GM21360 (cell line): ENCODE measurements around the gene PAX5.

ENCODE experiments used
- ATAC-seq: cut with Tn5 transposase; IDR thresholded peaks from one replicate; pipeline ENCODE4 v1.9.1; 2021; ENCODE audit warnings: mild to moderate bottlenecking, moderate library complexity; ENCODE audit not compliant: unreplicated experiment

PAX5 gene

GRCh38 chr9:36988848-36989247 is 45.2 kb downstream of the PAX5 start:
- no peak for ATAC-seq

GRCh38 chr9:36987891-36988290 is 46.2 kb downstream of the PAX5 start:
- ATAC-seq = no peak

- no peak for ATAC-seq
These were observed 46.7 kb downstream of the PAX5 start for GRCh38 chr9:36987409-36987808.

DNA sequence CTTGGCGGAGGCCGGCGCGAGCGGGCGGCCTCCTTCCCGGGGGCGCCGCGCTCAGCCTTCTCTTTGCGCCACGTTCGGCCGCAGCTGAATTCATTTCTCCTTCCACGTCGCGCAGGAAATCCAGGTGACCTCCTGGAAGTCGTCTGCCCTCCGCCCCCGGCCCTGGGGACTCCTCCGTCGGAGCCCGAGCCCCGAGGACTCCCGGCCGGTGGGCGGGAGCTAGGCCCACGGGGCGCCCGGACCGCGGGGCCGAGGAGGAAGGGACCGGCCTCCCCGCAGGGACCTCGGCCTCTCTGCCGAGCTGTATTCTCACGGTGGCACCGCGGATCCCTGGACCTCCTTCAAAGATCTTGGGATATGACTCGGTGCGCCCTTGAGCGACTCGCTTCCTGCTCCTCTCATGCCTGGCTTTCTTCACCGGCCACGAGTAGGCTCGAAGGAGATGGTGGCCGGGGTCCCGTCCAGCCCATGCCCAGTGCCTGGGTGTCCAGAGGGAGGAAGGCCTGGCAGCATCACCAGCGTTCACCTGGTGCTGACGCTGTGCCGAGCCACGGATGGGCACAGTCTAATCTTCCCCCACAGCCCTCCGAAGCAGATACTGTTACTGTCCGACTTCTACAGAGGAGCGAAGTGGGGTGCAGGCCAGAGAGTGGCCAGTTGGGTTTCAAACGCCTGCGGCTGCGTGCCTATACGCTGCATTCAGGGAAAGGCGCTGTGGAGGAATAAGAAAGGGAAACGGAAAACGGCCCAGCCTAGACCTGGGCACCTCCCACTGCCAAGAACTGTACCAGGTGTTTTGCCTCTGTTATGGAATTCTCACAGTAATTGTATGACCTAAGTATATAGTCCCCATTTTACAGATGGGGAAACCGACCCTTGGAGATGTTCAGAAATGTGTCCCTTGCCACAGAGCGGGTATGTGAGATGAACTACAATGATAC is 47.3 kb downstream of the PAX5 start:
- ATAC-seq = no peak

- no peak for ATAC-seq
These were observed 48.1 kb downstream of the PAX5 start for GRCh38 chr9:36985769-36986467.

- ATAC-seq = no peak
These were observed 48.9 kb downstream of the PAX5 start for GRCh38 chr9:36985061-36985768.

- no peak for ATAC-seq
These were observed 53.7 kb downstream of the PAX5 start for GRCh38 chr9:36980148-36980974.

GRCh38 chr9:36976371-36977030 is 57.6 kb downstream of the PAX5 start:
- no peak for ATAC-seq

DNA sequence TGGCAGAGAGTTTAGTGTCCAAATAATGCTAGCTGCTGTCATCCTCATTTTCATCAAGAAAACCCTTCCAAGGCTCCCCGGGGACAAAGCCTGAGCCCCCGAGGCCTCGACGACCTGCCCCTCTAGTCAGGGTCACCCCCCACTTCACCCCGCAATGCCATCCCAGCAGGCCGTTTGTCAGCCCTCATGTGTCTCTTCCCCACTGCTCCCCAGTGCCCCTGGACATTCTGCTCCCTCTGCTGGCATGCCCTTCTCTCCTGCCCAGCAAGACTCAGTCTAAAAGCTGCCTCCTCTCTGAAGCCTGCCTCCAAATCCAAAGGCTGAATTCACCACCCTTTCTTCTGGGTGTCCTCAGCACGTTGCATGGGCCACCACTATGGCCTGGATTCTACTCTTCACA is 59.3 kb downstream of the PAX5 start:
- ATAC-seq = no peak

DNA sequence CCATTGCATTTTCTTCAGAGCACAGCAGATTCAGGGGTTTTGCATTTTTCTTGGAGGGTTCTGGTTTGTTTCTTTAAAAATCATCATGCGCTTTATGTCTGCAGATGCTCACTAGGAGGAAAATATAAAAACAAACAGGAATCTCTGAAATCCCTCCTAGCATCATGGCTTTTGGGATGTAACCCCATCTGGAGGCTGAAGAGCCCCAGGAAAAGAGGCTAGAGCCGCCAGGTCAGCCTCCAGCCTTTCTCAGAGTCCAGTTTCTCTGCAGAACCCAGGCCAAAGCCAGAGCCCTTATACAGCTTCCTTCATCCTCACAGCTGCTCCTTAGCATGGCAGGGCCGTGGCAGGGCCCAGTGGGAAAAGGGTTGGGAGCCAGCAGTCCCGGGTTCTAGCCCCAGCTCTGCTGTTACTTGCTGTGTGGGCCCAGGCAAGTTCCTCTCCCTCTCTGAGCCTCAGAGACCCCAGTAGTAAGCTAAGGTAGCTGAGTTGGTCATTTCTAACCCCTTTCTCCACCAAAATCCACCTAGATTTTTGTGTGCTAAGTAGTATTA is 62.1 kb downstream of the PAX5 start:
- no peak for ATAC-seq

DNA sequence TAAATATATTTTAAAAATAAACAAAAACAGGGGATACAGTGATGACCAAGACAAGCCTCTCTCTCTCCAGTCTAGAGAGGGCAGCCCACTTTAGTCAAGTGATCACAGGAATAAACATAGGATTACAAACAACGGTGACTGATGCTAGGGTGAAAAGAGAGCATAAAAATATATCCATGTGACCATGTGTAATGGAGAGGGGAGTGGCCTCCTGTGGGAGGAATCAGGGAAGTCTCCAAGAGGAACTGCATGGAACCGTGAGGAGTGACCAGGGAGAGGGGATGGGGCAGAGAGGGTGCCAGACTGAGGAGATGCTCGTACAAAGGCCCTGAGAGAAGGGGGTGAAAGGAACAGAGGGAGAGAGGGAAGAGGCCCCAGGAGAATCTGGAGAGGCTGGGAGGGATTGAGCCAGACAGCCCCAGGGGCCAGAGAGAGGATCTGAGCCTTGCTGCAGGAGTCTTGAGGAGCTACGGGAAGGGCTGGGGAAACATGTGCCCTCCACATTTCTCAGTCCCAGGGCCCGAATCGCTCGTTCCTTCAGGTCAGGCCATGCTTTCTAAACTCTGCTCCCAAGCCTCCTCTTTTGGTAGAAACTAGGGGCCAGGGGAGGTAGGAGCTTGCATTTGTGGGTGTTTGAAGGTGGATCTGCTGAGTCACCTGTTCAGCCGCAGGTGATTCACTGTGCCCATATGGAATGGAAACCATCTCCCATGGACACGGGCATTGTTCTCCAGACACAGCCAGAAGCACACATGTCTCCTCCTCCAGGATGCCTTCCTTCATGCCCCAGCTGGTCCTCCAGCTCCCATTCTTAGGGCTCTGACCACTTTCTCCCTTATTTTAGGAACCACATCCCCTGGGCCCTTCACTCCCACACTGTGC is 63.8 kb downstream of the PAX5 start:
- ATAC-seq = no peak

DNA sequence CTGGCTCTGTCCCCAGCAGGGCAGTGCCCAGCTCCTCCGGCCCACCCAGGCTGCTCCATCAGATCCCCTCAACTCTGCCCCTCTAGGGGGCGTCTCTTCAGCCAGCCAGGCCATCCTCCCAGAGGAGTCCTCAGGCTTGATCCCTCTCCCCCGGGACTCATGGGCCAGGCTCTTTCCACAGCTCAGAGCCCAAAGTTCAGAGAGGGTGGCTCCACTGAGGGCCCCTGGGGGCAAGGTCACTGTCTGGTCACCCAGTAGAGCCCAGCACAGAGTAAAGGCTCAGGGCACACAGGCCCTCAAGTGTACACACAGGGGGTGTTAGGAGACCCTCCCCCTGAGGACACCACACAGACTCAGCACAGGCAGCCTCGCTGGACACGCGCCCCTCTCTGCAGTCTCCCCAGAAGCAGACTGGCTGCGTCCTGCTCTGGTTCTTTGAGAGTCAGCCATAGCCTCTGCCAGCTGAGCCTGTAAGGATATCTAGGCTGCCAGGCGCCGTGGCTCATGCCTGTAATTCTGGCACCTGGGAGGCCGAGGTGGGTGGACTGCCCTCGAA is 64.8 kb downstream of the PAX5 start:
- no peak for ATAC-seq

DNA sequence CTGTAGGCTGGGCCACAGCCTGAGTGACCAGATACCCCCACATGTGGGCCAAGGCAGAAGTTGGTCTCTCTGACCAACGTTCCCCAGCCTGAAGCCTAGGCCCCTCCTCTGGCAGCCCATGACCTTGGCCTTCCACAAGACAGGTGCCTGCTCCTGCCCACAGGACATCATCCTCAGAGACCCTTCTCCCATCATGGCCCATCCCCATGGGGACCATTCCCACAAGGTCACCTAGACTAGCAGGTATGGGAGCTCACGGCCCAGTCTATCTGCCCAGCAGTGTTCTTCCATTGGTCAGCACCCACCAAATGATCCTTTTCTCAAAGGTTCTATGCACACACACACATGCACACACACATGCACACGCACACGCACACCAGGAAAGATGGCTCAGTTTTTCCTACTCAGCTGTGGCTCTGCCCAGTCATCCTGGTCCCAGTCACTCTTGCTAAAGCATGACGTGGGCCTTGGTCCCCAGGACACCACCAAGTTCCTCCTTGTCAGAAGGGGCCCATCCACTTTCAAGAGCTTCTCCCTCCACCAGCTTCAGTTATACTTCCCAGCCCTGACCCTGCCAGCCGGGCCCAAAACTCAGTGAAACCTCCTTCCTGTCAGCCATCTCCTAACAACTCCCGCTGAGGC is 65.4 kb downstream of the PAX5 start:
- no peak for ATAC-seq

GRCh38 chr9:36967997-36968396 is 66.1 kb downstream of the PAX5 start:
- ATAC-seq = no peak

DNA sequence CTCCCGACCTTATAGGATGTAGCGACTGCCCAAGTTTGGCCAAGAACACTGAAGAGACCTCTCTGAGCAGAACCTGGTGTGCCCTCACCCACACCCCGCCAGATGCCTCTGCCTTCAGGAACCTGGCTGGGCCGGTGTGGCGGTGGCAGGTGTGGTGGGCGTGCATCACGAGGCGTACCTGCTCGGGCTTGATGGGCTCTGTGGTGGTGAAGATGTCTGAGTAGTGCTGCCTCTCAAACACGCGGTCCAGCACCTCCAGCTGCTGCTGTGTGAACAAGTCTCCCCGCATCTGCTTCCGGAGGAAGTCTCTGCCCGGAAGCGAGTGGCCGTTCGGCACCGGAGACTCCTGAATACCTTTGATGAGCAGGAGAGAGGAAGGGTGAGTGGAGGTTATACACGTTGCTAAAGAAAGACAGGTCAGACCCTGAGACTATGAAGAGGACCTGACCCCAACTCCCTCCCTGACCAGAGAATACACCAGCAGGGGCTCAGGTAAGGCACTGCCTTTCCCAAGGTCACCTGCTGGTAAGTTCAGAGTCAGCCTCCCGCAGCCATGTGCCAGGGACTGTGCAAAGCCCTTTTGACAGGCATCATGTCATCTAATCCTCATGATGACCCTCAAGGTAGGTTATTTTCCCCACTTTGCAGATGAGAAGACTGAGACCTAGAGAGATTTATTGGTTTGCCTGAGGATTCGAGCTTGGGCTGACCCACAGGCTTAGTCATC is 67.5 kb downstream of the PAX5 start:
- no peak for ATAC-seq

- ATAC-seq = no peak
These were observed 69.3 kb downstream of the PAX5 start for GRCh38 chr9:36964791-36965190.

DNA sequence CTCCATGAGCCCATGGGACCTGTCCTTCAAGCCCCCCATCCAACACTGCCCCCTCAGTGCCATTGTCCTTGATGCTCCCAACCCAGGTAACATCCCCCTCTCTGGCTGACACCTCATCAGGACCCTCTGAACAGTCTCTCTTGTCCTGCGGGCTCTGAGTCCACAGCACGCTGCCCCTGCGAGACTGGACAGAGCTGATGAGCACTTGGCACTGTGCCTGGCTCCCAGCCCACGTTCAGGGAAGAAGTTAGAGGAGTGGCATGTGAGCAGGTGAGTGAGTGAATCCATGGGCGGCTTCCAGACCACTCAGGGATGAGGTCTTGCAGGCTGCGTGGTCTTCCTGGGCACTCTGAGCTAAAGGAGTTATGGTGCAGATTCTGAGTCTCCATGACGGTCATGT is 70.7 kb downstream of the PAX5 start:
- no peak for ATAC-seq
